ENCODE data around the gene F2R. TPM values are rescaled to one million over a fixed set of nuclear protein-coding genes. Genes with fewer than 3 reads are reported as not detected.

Gene F2R
- total RNA-seq, 8 experiments from 2014 or later, result 3.2 to 71.8 (median 26.7) TPM

- no peak overlapping the region for H3K27ac ChIP-seq
- no peak overlapping the region for H3K4me3 ChIP-seq
- in situ Hi-C loops (cut with MboI; ENCODE audit: low pct_unique_long_range_greater_than_20kb in 2 of 9, low sequenced_read_pairs in 9 of 9, unreplicated experiment in 9 of 9), result no loop called here
- peaks cover 3 to 13% of the 10 kb centered on the region in 2 donors for H3K4me1 ChIP-seq (replicated peaks in 1 of 2)
- 70 to 100% (median 100%) methylated on average over 1 to 3 of the region's 3 CpGs for WGBS, 10 experiments
- ATAC-seq (replicated peaks in 6 of 8), result no peak
These were observed 22.8 kb upstream of the F2R start for GRCh38 chr5:76693141-76693540.

GRCh38 chr5:76694317-76694716, 21.6 kb upstream of the F2R start:
- 0 to 81% (median 43%) methylated on average over 1 to 2 of the region's 2 CpGs; no CpG with 5 or more reads in 3 of the 10 experiments for WGBS, 10 experiments
- ATAC-seq (replicated peaks in 6 of 8), result no peak
- Histone ChIP-seq H3K27ac (no peak overlapping the region), H3K4me1 (replicated peaks in 1 of 2) (peaks cover 3 to 13% of the 10 kb centered on the region in 2 donors), H3K4me3 (no peak overlapping the region)
- in situ Hi-C loops (cut with MboI; ENCODE audit: low pct_unique_long_range_greater_than_20kb in 2 of 9, low sequenced_read_pairs in 9 of 9, unreplicated experiment in 9 of 9), result no loop called here

- in situ Hi-C loops (cut with MboI; ENCODE audit: low pct_unique_long_range_greater_than_20kb in 2 of 9, low sequenced_read_pairs in 9 of 9, unreplicated experiment in 9 of 9), result no loop called here
- Histone ChIP-seq H3K4me1 (replicated peaks in 1 of 2) (peaks cover 3 to 13% of the 10 kb centered on the region in 2 donors), H3K27ac (no peak overlapping the region), H3K4me3 (no peak overlapping the region)
- no peak for ATAC-seq (replicated peaks in 6 of 8)
- 70 to 100% (median 94%) methylated on average over 2 to 6 of the region's 6 CpGs; no CpG with 5 or more reads in 1 of the 10 experiments for WGBS, 10 experiments
These were observed 20.6 kb upstream of the F2R start for GRCh38 chr5:76695346-76695745.

- 82 to 100% (median 100%) methylated on average over 1 of the region's 1 CpG; no CpG with 5 or more reads in 1 of the 10 experiments for WGBS, 10 experiments
- peaks cover 3 to 6% of the 10 kb centered on the region in 2 donors for H3K4me1 ChIP-seq (replicated peaks in 1 of 2)
- in situ Hi-C loops (cut with MboI; ENCODE audit: low pct_unique_long_range_greater_than_20kb in 2 of 9, low sequenced_read_pairs in 9 of 9, unreplicated experiment in 9 of 9), result no loop called here
- no peak overlapping the region for H3K4me3 ChIP-seq
- ATAC-seq (replicated peaks in 6 of 8), result peak in 1 of 8 experiments; percentile 14
- no peak overlapping the region for H3K27ac ChIP-seq
These were observed 19.7 kb upstream of the F2R start for GRCh38 chr5:76696251-76696650.

GRCh38 chr5:76697670-76698069, 18.3 kb upstream of the F2R start:
- ATAC-seq (replicated peaks in 6 of 8), result no peak
- no peak overlapping the region for H3K27ac ChIP-seq
- no peak overlapping the region for H3K4me3 ChIP-seq
- no peaks in the 10 kb centered on the region for H3K4me1 ChIP-seq (replicated peaks in 1 of 2)
- in situ Hi-C loops (cut with MboI; ENCODE audit: low pct_unique_long_range_greater_than_20kb in 2 of 9, low sequenced_read_pairs in 9 of 9, unreplicated experiment in 9 of 9), result no loop called here
- 84 to 100% (median 93%) methylated on average over 3 to 5 of the region's 5 CpGs; no CpG with 5 or more reads in 1 of the 10 experiments for WGBS, 10 experiments

GRCh38 chr5:76700571-76700970, 15.4 kb upstream of the F2R start:
- no peak for ATAC-seq (replicated peaks in 6 of 8)
- in situ Hi-C loops (cut with MboI; ENCODE audit: low pct_unique_long_range_greater_than_20kb in 2 of 9, low sequenced_read_pairs in 9 of 9, unreplicated experiment in 9 of 9), result no loop called here
- Histone ChIP-seq H3K4me1 (replicated peaks in 1 of 2) (no peaks in the 10 kb centered on the region), H3K4me3 (no peak overlapping the region), H3K27ac (no peak overlapping the region)
- whole genome bisulfite sequencing, 10 experiments, result 75 to 100% (median 94%) methylated on average over 1 to 2 of the region's 2 CpGs; no CpG with 5 or more reads in 1 of the 10 experiments

- Histone ChIP-seq H3K4me3 (no peak overlapping the region), H3K4me1 (replicated peaks in 1 of 2) (no peaks in the 10 kb centered on the region), H3K27ac (no peak overlapping the region)
- WGBS, 10 experiments, result 25 to 83% (median 35%) methylated on average over 1 to 2 of the region's 2 CpGs; no CpG with 5 or more reads in 4 of the 10 experiments
- in situ Hi-C loops (cut with MboI; ENCODE audit: low pct_unique_long_range_greater_than_20kb in 2 of 9, low sequenced_read_pairs in 9 of 9, unreplicated experiment in 9 of 9), result no loop called here
- ATAC-seq (replicated peaks in 6 of 8), result peak in 2 of 8 experiments; percentile 32 to 79
These were observed 14.6 kb upstream of the F2R start for GRCh38 chr5:76701298-76701697.

- no peak for ATAC-seq (replicated peaks in 6 of 8)
- WGBS, 10 experiments, result 49 to 100% (median 92%) methylated on average over 1 to 2 of the region's 2 CpGs; no CpG with 5 or more reads in 1 of the 10 experiments
- Histone ChIP-seq H3K4me1 (replicated peaks in 1 of 2) (no peaks in the 10 kb centered on the region), H3K27ac (no peak overlapping the region), H3K4me3 (no peak overlapping the region)
- in situ Hi-C loops (cut with MboI; ENCODE audit: low pct_unique_long_range_greater_than_20kb in 2 of 9, low sequenced_read_pairs in 9 of 9, unreplicated experiment in 9 of 9), result no loop called here
These were observed 12.2 kb upstream of the F2R start for GRCh38 chr5:76703707-76704106.

- in situ Hi-C loops (cut with MboI; ENCODE audit: low pct_unique_long_range_greater_than_20kb in 2 of 9, low sequenced_read_pairs in 9 of 9, unreplicated experiment in 9 of 9), result no loop called here
- ATAC-seq (replicated peaks in 6 of 8), result peak in 1 of 8 experiments; percentile 16
- no peak overlapping the region for H3K27ac ChIP-seq
- no peak overlapping the region for H3K4me3 ChIP-seq
- no peaks in the 10 kb centered on the region for H3K4me1 ChIP-seq (replicated peaks in 1 of 2)
These were observed 11.7 kb upstream of the F2R start for GRCh38 chr5:76704131-76704663.

- Histone ChIP-seq H3K27ac (no peak overlapping the region), H3K4me1 (replicated peaks in 1 of 2) (no peaks in the 10 kb centered on the region), H3K4me3 (no peak overlapping the region)
- in situ Hi-C loops (cut with MboI; ENCODE audit: low pct_unique_long_range_greater_than_20kb in 2 of 9, low sequenced_read_pairs in 9 of 9, unreplicated experiment in 9 of 9), result no loop called here
- no peak for ATAC-seq (replicated peaks in 6 of 8)
These were observed 10.4 kb upstream of the F2R start for GRCh38 chr5:76705574-76705973.

- in situ Hi-C loops (cut with MboI; ENCODE audit: low pct_unique_long_range_greater_than_20kb in 2 of 9, low sequenced_read_pairs in 9 of 9, unreplicated experiment in 9 of 9), result no loop called here
- no peak overlapping the region for H3K4me3 ChIP-seq
- 0 to 93% (median 75%) methylated on average over 1 to 2 of the region's 2 CpGs; no CpG with 5 or more reads in 2 of the 10 experiments for WGBS, 10 experiments
- no peaks in the 10 kb centered on the region for H3K4me1 ChIP-seq (replicated peaks in 1 of 2)
- no peak for ATAC-seq (replicated peaks in 6 of 8)
- no peak overlapping the region for H3K27ac ChIP-seq
These were observed 6.2 kb upstream of the F2R start for GRCh38 chr5:76709762-76710161.

- in situ Hi-C loops (cut with MboI; ENCODE audit: low pct_unique_long_range_greater_than_20kb in 2 of 9, low sequenced_read_pairs in 9 of 9, unreplicated experiment in 9 of 9), result no loop called here
- ATAC-seq (replicated peaks in 6 of 8), result no peak
- H3K4me3 ChIP-seq, result no peak overlapping the region
- WGBS, 10 experiments, result 0 to 100% (median 86%) methylated on average over 1 to 4 of the region's 4 CpGs
- no peak overlapping the region for H3K27ac ChIP-seq
- no peaks in the 10 kb centered on the region for H3K4me1 ChIP-seq (replicated peaks in 1 of 2)
These were observed 4.9 kb upstream of the F2R start for GRCh38 chr5:76710991-76711390.

- Histone ChIP-seq H3K27ac (no peak overlapping the region), H3K4me3 (peak overlapping the region; percentile 60 to 99 (median 86)), H3K4me1 (replicated peaks in 1 of 2) (peaks cover 4 to 7% of the 10 kb centered on the region in 2 donors)
- peak in 1 of 8 experiments; percentile 5 for ATAC-seq (replicated peaks in 6 of 8)
- in situ Hi-C loops (cut with MboI; ENCODE audit: low pct_unique_long_range_greater_than_20kb in 2 of 9, low sequenced_read_pairs in 9 of 9, unreplicated experiment in 9 of 9), result no loop called here
- WGBS, 10 experiments, result 7 to 63% (median 34%) methylated on average over 3 to 17 of the region's 52 CpGs; no CpG with 5 or more reads in 3 of the 10 experiments
These were observed 1.0 kb upstream of the F2R start for GRCh38 chr5:76714751-76715485.

- Histone ChIP-seq H3K4me3 (peak overlapping the region; percentile 60 to 99 (median 86)), H3K4me1 (replicated peaks in 1 of 2) (peaks cover 4 to 7% of the 10 kb centered on the region in 2 donors), H3K27ac (no peak overlapping the region)
- 2 to 13% (median 10%) methylated on average over 2 to 10 of the region's 14 CpGs; no CpG with 5 or more reads in 6 of the 10 experiments for WGBS, 10 experiments
- ATAC-seq (replicated peaks in 6 of 8), result no peak
- in situ Hi-C loops (cut with MboI; ENCODE audit: low pct_unique_long_range_greater_than_20kb in 2 of 9, low sequenced_read_pairs in 9 of 9, unreplicated experiment in 9 of 9), result no loop called here
These were observed 515 bp upstream of the F2R start for GRCh38 chr5:76715486-76715735.
